Brain pericyte (primary cell): ENCODE data around the gene RAP1GDS1.
"Not testable (repeated sequence)": the region's sequence is repeated elsewhere in the genome, so short reads cannot be mapped to it uniquely, and the experiment has no call there.

Experiments used
- DNase-seq: peaks from one replicate; pipeline ENCODE4 v3.0.0-alpha.2; 2012; ENCODE audit warnings: low read depth, low spot score

RAP1GDS1 gene

DNA sequence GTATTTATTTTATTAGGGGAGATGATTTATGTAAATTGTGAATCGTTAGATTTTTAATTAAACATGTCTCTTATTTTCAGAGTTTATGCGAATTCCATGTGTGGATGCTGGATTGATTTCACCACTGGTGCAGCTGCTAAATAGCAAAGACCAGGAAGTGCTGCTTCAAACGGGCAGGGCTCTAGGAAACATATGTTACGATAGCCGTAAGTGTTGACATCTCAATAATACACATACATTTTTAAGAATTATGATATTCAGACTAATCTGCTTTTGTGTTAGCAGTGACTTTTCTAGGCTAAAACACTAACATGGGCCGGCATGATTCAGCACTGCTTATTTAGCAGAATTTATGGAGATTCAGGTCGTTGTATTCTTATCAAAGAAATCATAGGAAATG, 91.2 kb downstream of the RAP1GDS1 start:
- DNase-seq, result no peak

- no peak for DNase-seq
Observed at GRCh38 chr4:98352940-98353339, 91.8 kb downstream of the RAP1GDS1 start.

- no peak for DNase-seq
Observed at GRCh38 chr4:98358630-98359248, 97.6 kb downstream of the RAP1GDS1 start.

DNA sequence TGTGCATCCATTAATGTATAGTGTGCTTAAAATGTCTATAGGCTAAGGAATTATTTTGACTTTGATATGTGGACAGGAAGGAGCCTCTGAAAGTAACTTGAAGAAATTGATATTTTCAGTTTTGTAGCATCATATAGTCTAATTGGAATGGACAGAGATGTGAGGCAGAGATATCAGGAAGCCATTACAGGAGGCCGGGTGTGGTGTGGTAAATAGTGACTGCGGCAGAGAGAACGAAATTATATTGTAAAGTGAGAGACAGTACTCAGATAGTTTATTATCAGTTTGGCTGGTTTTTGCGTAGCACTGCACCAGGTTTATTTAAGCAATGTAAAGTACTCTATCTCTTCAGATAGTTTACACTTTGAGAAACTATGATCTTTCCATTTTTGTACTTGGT, 98.5 kb downstream of the RAP1GDS1 start:
- no peak for DNase-seq

DNA sequence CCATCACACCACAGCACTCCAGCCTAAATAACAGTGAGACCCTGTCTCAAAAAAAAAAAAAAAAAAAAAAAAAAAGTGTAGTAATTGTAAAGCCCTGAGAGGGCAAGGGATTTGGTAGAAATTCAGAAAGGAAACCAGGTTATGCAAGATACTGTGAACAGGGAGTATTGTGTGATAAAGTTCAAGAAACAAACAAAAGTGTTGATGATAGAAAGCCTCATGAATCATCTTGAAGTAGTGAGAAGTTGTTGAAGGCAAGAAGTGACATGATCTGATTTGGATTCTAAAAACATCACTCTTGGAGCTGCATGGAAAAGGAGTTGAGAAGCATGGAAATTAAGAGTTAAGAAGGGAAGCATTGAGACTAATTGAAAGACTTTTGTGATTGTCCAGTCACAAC, 102.2 kb downstream of the RAP1GDS1 start:
- no peak for DNase-seq

- DNase-seq, result not testable (repeated sequence)
Observed at GRCh38 chr4:98366275-98366674, 105.1 kb downstream of the RAP1GDS1 start.

GRCh38 chr4:98368000-98368399, 106.8 kb downstream of the RAP1GDS1 start:
- DNase-seq, result not testable (repeated sequence)

DNA sequence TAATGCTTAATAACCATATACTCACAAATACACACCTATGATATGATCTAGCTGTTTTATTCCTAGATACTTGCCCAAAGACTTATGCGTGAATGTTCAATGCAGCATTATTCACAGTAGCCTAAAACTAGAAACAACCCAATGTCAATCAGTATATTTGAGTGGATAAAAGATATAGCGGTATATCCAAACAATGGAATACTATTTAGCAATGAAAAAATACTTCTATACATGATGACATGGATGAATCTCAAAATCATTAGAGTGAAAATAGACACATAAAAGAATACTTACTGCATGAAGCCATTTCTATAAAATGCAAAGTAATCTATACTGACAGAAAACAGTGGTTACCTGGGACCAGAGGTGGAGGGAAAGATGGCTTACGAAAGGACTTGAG, 108.1 kb downstream of the RAP1GDS1 start:
- DNase-seq, result no peak

DNA sequence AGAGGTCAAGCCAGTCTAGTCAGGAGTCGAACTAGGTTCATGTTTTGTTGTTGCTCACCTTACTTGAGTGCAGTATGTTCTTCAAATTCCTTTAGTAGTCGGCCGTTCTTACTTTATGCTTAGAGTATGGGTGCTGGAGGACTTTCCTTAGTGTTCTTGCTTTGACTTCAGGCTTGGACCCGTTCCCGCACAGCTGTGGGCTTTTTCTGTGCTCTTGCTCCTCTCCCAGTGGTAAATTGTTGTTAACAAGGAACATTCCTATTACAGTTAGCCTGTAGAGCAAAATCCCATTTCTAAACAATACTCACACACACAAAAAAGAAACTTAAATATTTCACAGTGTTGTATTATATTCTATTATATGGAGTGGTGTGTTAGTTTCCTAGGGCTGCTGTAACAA, 113.5 kb downstream of the RAP1GDS1 start:
- DNase-seq, result no peak

DNA sequence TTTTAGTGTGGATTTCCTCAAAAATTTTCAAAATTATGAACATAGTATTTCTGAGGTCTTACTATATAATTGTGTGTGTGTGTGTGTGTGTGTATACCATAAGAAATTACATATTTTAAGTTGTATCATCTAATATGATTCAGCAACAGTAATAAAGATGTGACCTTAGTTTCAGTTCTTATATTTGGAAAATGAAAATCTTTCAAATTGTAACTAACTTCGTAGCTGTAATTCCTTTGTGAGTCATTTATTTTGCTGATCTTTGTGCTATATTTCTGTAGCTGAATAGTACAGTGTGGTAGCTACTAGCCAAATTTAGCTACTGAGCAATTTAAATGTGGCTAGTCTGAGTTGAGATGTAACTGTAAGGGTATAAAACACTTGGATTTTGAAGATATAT, 116.4 kb downstream of the RAP1GDS1 start:
- no peak for DNase-seq

DNA sequence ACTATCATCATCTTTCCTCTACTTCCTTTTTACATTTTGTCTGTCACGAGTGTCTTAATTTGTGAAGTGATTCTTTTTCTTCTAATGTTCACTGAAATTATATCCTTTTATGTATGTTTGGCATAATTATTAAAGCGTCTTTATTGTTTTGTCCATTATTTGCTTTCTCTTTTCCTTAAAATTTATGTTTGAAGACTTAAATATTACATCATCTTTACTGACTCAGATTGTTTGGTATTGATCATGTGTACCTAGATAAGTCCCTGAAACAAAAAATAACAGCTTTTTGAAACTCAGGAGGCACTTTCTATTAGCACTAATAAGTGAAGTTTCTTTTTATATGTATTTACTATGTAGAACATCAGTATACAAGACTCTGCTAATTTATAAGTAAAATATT, 120.1 kb downstream of the RAP1GDS1 start:
- no peak for DNase-seq

DNA sequence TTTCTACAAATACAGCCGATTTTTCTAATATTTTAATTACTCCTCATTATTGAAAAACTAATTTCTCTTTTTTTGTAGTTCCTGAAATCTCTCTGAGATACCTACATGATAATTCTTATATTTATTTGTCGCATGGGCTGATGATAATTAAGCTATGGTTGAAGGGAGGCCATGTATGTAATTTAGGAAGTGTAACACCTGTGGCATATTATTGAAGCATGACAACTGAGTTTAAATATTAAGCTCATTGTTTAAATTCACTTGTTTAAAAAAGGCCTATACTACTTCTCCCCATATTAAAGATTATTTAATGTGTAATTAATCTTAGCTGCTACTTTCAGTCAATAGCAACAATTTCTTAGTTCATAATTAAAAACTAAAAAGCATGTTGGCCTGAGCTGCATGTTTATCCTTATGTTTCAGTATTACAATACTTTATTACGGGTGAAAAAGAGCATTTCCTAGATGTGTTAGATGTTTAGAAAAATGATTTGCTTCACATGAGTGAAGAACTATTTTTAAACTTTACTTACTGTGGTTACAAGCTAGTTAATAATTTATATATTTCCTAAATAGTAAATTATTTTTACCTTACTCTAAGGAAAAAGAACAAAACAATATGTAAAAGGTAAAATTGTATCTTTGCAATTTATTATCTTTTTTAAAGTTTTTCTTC, 122.4 kb downstream of the RAP1GDS1 start:
- no peak for DNase-seq

DNA sequence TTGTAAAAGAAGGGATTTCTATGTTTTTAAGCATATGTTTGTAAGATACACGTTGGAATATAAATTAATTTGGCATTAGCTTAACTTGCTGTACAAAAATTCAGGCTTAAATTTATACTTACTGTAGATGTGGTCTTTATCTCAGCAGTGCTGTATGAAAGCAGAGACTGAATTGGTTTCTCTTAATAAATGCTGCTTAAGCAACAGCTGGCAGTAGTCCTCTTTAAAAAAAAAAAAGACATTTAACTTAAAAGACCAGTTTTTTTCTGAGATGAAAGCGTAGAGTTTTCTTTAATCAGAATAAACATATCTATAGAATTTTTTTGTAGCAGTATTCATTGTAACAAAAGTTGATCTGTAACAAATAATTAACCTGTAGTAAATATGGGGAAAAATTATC, 124.6 kb downstream of the RAP1GDS1 start:
- DNase-seq, result no peak

GRCh38 chr4:98387345-98388026, 126.3 kb downstream of the RAP1GDS1 start:
- DNase-seq, result no peak

DNA sequence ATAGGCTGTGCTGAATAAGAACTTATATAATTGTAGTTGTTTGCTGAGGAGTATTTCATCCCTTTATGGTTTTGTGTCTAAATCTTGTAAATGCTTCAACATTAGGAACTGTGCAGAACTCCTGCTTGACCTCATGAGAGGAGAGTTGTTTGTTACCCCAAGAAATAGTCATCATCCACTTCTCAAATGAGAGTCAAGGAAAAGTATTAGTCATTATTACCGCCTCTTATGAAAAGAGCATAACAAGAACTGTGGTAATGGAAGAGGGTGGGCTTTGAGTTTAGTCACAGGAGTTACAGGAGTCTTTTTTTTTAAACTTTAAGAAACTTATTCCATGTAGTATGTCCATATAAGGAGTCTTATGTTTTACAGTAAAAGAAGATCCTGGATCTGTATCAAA, 132.9 kb downstream of the RAP1GDS1 start:
- DNase-seq, result no peak

DNA sequence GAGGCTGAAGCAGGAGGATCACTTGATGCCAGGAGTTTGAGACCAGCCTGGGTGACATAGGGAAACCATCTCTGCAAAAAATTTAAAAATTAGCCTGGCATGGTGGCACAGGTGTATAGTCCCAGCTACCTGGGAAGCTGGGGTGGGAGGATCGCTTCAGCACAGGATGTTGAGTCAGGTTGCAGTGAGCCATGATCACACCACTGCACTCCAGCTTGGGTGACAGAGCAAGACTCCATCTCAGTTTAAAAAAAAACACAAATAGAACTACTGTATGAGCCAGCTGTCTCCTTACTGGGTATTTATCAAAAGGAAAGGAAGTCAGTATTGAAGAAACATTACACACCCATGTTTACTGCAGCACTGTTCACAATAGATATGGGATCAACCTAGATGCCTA, 138.7 kb downstream of the RAP1GDS1 start:
- no peak for DNase-seq

DNA sequence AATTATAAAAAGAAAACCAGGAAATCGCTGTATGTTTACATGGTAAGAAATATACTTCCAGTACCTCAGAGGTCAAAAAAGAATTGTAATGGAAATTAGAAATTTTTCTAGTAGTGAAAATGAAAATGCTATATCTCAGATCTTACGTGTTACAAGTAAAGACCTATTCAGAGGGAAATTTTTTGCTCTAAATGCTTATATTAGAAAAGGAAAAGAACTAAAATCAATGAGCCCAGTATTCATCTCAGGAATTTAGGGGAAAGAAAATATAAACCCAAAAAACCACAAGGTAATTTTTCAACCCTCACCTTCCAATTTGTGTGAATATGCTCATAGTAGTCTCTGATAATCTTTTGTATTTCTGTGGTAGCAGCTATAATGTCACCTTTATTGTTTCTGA, 145.6 kb downstream of the RAP1GDS1 start:
- no peak for DNase-seq

- DNase-seq, result no peak
Observed at GRCh38 chr4:98411731-98412130, 150.5 kb downstream of the RAP1GDS1 start.

DNA sequence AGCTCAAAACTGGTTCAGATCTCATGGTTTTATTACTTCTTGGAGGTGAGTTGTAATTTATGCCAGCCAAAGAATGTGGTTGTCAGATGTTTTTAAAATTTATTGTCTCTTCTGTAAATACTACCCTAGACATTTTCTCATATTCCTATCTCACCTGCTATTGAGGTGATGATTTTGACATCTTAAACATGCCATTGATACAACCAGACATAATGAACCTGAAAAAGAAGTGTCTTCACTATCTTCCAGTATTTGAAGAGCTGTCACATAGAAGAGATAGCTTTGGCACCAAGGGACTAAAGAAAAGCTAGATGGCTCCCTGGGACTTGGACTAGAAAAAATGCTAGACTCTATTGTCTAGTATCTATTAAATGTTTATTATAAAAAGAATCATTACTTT, 155.7 kb downstream of the RAP1GDS1 start:
- no peak for DNase-seq

GRCh38 chr4:98420151-98420550, 159.0 kb downstream of the RAP1GDS1 start:
- not testable (repeated sequence) for DNase-seq

- no peak for DNase-seq
Observed at GRCh38 chr4:98421111-98421510, 159.9 kb downstream of the RAP1GDS1 start.

GRCh38 chr4:98423009-98423408, 161.8 kb downstream of the RAP1GDS1 start:
- DNase-seq, result no peak
